H1 (cell line): ENCODE data around the gene MYO5B. TPM values are rescaled to one million over a fixed set of nuclear protein-coding genes. Genes with fewer than 3 reads are reported as not detected.

Source experiments
- RBBP5 ChIP-seq: IDR thresholded peaks from 2 replicates; pipeline ENCODE4 v1.7.1; 2012; ENCODE audit warnings: low read depth, mild to moderate bottlenecking, inconsistent platforms, low read length, moderate library complexity, borderline replicate concordance
- polyA plus RNA-seq, 7 experiments: library from polyadenylated mRNA; depleted of rRNA in 3 of 7; stranded (reverse) in 5 of 7; unstranded in 2 of 7; fragments of >200 nt in 5 of 7; fragments of 200-250 nt in 2 of 7; gene quantifications; 1 replicate in 5 of 7; 2 replicates in 1 of 7; 4 replicates in 1 of 7; pipeline versions ENCODE4 v1.2.1 to v1.2.3, GENCODE V29; 2011 to 2013; ENCODE audit warnings: missing spikeins in 2 of 7, mixed read lengths in 2 of 7
- total RNA-seq: library from RNA; stranded (reverse); fragmentation: NEBNext Ultra II Directional; extraction: Animal tissue kit (Norgen Biotek cat#: 25700); gene quantifications from 2 replicates; pipeline ENCODE4 v1.2.1, GENCODE V29; 2021

The MYO5B gene
- total and polyA plus RNA-seq, 2 of the 8 experiments (the other 6 are each of a cell fraction or from before 2014, with no cell fraction given), result 6.4 to 7.7 TPM

- TF ChIP-seq RBBP5, result no peak
Measured at GRCh38 chr18:50061876-50062517, 132.9 kb downstream of the MYO5B start (continued).
